Lung (tissue), 12 donors: ENCODE results near the gene RFX8. TPM values are rescaled to one million over a fixed set of nuclear protein-coding genes. Genes with fewer than 3 reads are reported as not detected.

Experiments used
- ATAC-seq: fragments of 200-7000 bp; cut with Tn5 transposase; one replicate; pipeline ENCODE4 v1.9.1; 2020; ENCODE audit warnings: moderate number of reproducible peaks; ENCODE audit not compliant: insufficient read depth, low FRiP score
- DNase-seq, 3 donors: peaks; one replicate each; pipeline ENCODE4 v3.0.0-alpha.2; 2013 to 2017
- H3K27ac ChIP-seq, 2 donors: one replicate each; pipeline ENCODE4 v1.5.1; 2013; ENCODE audit warnings: mild to moderate bottlenecking in 2 of 2, moderate library complexity in 2 of 2, control low read depth in 1 of 2, inconsistent platforms in 1 of 2, low read depth in 1 of 2, low read length in 1 of 2
- H3K27me3 ChIP-seq, 3 donors: one replicate each; pipeline ENCODE4 v1.5.1; 2013; ENCODE audit warnings: low read length in 2 of 3; ENCODE audit not compliant: control insufficient read depth in 3 of 3, insufficient read depth in 3 of 3
- H3K36me3 ChIP-seq, 4 donors: one replicate each; pipeline ENCODE4 v1.5.1; 2013; ENCODE audit warnings: low read length in 4 of 4, mild to moderate bottlenecking in 1 of 4, moderate library complexity in 1 of 4; ENCODE audit not compliant: control insufficient read depth in 4 of 4, insufficient read depth in 4 of 4
- H3K4me1 ChIP-seq, 5 donors: one replicate each; pipeline ENCODE4 v1.5.1; 2013; ENCODE audit warnings: low read length in 5 of 5, mild to moderate bottlenecking in 2 of 5, moderate library complexity in 1 of 5; ENCODE audit not compliant: control insufficient read depth in 5 of 5, insufficient read depth in 5 of 5
- H3K4me3 ChIP-seq: one replicate; pipeline ENCODE4 v1.5.1; 2013; ENCODE audit warnings: mild to moderate bottlenecking, control low read depth, moderate library complexity
- H3K9ac ChIP-seq, 2 donors: one replicate each; pipeline ENCODE4 v1.5.1; 2013; ENCODE audit warnings: low read length in 2 of 2, control low read depth in 1 of 2; ENCODE audit not compliant: insufficient read depth in 1 of 2
- H3K9me3 ChIP-seq, 4 donors: one replicate each; pipeline ENCODE4 v1.5.1; 2013; ENCODE audit warnings: low read length in 3 of 4, mild to moderate bottlenecking in 1 of 4, moderate library complexity in 1 of 4; ENCODE audit not compliant: control insufficient read depth in 4 of 4, insufficient read depth in 3 of 4
- CTCF ChIP-seq: IDR thresholded peaks from 2 replicates; pipeline ENCODE4 v1.5.1; 2012; ENCODE audit warnings: mild to moderate bottlenecking; ENCODE audit errors: control extremely low read depth, extremely low read depth
- WGBS, 2 donors: extraction: QIAGEN DNeasy Blood & Tissue Kit; methylation state at CpG; one replicate each; pipeline ENCODE4 v1.1.7; 2013; 5-methylcytosine and 5-hydroxymethylcytosine counted together
- polyA plus RNA-seq, 2 donors: library from polyadenylated mRNA; stranded (reverse); fragments of 200-250 nt; gene quantifications; one replicate each; pipeline ENCODE4 v1.2.1, GENCODE V29; 2013
- total RNA-seq, 2 donors: library from RNA; depleted of rRNA in 1 of 2; stranded (reverse); fragments of >200 nt in 1 of 2; gene quantifications; one replicate each; pipeline ENCODE4 v1.2.1, GENCODE V29; 2014 to 2021
- donor health status: control.
- donor health status: control.
- donor health status: Bipolar disorder and iron deficiency.
- donor health status: healthy.
- donor health status: DM: yes; HTN: yes; CAD: no.

Gene RFX8
- total and polyA plus RNA-seq, 4 donors: 0.11 to 0.88 (median 0.36) TPM

DNA sequence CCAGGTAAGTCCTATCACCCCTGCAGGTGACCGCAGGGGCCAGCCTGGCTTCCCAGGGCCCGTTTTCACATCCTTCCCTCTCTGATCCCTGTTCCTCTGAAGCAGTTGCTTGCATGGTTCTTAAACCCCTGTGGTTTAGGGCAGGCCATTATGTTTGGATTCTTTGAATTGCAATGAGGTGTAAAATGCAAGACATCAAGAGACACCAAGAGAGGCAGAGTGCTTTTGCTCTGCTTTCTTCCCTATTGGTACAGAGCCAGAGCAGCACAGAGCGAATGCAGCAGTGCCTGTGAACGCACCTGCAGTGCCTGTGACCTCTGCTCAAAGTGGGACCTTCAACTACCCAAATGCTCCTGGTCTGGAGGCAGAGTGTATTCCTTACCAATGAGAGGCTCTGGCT, 7.6 kb downstream of the RFX8 start:
- H3K27ac ChIP-seq: no peak overlapping the region
- DNase-seq (no peak), ATAC-seq (no peak)
- H3K4me1 ChIP-seq: peaks cover 0 to 8% (median 5%) of the 10 kb centered on the region in 5 donors
- H3K27me3 ChIP-seq: no peaks in the 10 kb centered on the region
- WGBS, 2 donors: 76 to 82% methylated on average over 4 of the region's 4 CpGs
- no peak overlapping the region for H3K4me3 ChIP-seq
- no peaks in the 10 kb centered on the region for H3K36me3 ChIP-seq
- H3K9ac ChIP-seq: no peak overlapping the region
- TF ChIP-seq CTCF: no peak
- no peaks in the 10 kb centered on the region for H3K9me3 ChIP-seq

DNA sequence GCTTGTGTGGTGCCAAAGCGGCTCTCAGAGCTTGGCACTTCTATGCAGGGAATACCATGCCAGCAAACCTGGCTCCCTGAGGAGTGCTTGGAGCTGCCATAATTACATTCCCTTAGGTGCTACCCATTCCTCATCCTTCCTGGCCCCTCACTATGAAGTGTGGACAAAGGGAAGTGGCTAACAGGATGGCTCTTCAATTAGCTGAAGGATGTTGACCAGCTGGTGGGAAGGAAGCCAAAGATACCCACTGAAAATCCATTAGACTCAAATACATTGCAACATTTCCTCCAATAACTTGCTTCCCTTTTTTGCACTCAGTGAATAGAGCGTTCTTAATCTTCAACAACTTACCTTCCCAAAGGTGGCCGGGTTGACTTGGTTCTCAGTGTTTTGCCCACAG, 8.5 kb downstream of the RFX8 start:
- Histone ChIP-seq H3K4me1 (peaks cover 0 to 8% (median 5%) of the 10 kb centered on the region in 5 donors), H3K9ac (no peak overlapping the region), H3K36me3 (no peaks in the 10 kb centered on the region), H3K4me3 (no peak overlapping the region), H3K27me3 (no peaks in the 10 kb centered on the region), H3K27ac (no peak overlapping the region), H3K9me3 (no peaks in the 10 kb centered on the region)
- no peak for TF ChIP-seq CTCF
- WGBS, 2 donors: 31 to 45% methylated on average over 3 of the region's 3 CpGs
- ATAC-seq (no peak), DNase-seq (peak in 2 of 3 donors; percentile 33 to 53)

- no peak for ATAC-seq
Measured at GRCh38 chr2:101464841-101465240, 10.1 kb downstream of the RFX8 start.

More at GRCh38 chr2:101464841-101465240, 10.1 kb downstream of the RFX8 start:
- no peaks in the 10 kb centered on the region for H3K36me3 ChIP-seq
- no peak for TF ChIP-seq CTCF
- no peaks in the 10 kb centered on the region for H3K27me3 ChIP-seq
- H3K4me3 ChIP-seq: no peak overlapping the region
- WGBS, 2 donors: 92 to 100% methylated on average over 1 of the region's 1 CpG
- no peaks in the 10 kb centered on the region for H3K9me3 ChIP-seq
- H3K4me1 ChIP-seq: peaks cover 0 to 8% (median 5%) of the 10 kb centered on the region in 5 donors
- no peak overlapping the region for H3K27ac ChIP-seq
- H3K9ac ChIP-seq: no peak overlapping the region
- no peak for DNase-seq
